Loucy (cell line): ENCODE measurements around the gene HEG1.

ENCODE experiments used
- CTCF ChIP-seq: fragments of 200-600 bp; sonication (generic); conservative IDR thresholded peaks from 2 replicates; pipeline ENCODE4 v1.5.1; 2014; ENCODE audit warnings: mild to moderate bottlenecking, antibody characterized with exemption, low read length
- EZH2phosphoT487 ChIP-seq: fragments of 200-600 bp; IDR thresholded peaks from 2 replicates; pipeline ENCODE4 v1.6.1; 2018; ENCODE audit warnings: antibody characterized with exemption, mild to moderate bottlenecking, moderate library complexity, borderline replicate concordance

GRCh38 chr3:125061170-125061569 is 5.4 kb upstream of the HEG1 start:
- no peak for TF ChIP-seq CTCF
- no peak for TF ChIP-seq EZH2phosphoT487
